Stimulated activated naive CD8-positive, alpha-beta T cell treated with anti-CD3 and anti-CD28 coated beads, Interleukin-15, Interleukin-2, amounts not matched to agents 100 ng/mL and 50 ng/mL, for 24 hours (primary cell): ENCODE results near the gene ABTB2.

Experiments
- H3K27ac Mint-ChIP-seq: one replicate; pipeline ENCODE4 v1.8.0; 2021; ENCODE audit warnings: mild to moderate bottlenecking, mixed read lengths
- H3K27me3 Mint-ChIP-seq: one replicate; pipeline ENCODE4 v1.8.0; 2021; ENCODE audit warnings: mixed read lengths
- H3K36me3 Mint-ChIP-seq: one replicate; pipeline ENCODE4 v1.8.0; 2021; ENCODE audit warnings: low read depth, mixed read lengths
- H3K4me1 Mint-ChIP-seq: one replicate; pipeline ENCODE4 v1.8.0; 2021; ENCODE audit warnings: low read depth, mixed read lengths
- H3K4me3 Mint-ChIP-seq: one replicate; pipeline ENCODE4 v1.8.0; 2021; ENCODE audit warnings: mild to moderate bottlenecking, mixed read lengths
- H3K9me3 Mint-ChIP-seq: one replicate; pipeline ENCODE4 v1.8.0; 2021; ENCODE audit warnings: mixed read lengths

The ABTB2 gene

DNA sequence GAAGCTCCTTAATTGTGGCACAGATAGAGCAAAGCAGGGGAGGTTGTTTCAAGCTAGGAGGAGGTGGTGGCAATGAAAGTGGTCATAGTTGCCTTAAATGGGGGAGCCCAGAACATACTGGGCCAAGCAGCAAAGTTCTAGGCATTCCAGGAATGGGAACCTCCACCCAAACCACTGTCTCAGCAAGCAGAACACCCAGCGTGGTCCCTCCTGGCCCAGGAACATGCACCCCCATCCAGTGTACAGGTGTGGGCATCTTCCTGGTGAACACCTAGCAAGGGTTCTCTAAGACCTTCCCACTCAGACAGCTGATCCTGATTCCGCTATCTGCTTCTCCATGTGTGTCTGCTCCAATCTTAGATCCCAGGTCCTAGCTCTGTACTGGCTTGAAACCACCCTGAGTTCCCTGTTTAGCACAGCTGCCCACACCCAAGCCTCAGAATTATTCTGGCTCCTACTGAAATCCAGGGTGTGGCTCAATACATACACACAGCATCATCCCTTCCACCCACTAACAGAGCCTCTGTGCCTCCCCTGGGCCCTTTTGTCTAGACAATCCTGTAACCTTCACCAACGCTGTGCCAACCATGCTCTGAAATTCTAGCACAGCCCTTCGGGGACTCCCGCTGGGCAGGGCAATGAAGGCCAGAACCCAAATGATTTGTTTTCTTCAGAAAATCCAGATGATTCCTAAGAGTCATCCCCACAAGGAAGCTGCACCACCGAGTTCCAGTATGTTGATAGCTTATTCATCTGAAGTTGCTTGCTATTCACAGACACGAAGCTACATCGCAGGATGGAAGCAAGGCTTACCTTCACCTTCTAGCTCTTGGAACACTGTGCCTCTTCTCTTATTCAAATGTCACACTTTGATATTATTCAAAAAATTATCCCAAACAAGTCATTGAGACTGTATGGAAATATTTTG, 76.6 kb downstream of the ABTB2 start:
- no peak overlapping the region for H3K4me3 Mint-ChIP-seq
- H3K9me3 Mint-ChIP-seq: no peaks in the 10 kb centered on the region
- peaks cover 3% of the 10 kb centered on the region for H3K4me1 Mint-ChIP-seq
- no peaks in the 10 kb centered on the region for H3K36me3 Mint-ChIP-seq
- H3K27ac Mint-ChIP-seq: no peak overlapping the region
- H3K27me3 Mint-ChIP-seq: no peaks in the 10 kb centered on the region

DNA sequence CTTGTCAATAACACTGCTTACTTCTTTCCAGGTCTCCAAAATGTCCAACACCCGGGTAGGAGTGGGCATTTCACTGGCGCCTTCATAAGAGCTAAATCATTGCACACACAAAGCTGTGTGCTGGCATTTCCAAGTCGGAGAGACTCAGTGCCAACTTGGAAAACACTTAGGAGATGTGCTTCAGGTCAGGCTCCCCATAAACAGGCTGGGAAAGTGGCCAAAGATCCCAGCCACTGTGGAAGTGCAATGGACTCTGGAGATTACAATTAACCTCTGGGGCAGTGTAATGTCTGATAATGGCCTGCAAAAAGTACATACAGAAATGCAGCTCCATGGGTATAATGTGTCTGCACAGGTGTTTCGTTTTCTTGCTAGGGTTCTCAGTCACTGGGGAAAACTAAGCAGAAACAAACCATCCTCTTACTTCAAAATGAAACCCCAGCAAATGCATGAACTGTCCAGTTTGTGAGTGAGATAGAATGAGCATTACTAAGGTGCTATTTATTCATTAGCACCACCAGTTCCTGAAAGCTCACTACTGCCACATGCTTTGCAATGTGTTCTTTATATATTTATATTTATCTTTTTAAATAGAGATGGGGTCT, 79.0 kb downstream of the ABTB2 start:
- Mint-ChIP-seq H3K4me1 (peaks cover 12% of the 10 kb centered on the region), H3K27ac (no peak overlapping the region), H3K4me3 (no peak overlapping the region), H3K9me3 (no peaks in the 10 kb centered on the region), H3K27me3 (no peaks in the 10 kb centered on the region), H3K36me3 (no peaks in the 10 kb centered on the region)

DNA sequence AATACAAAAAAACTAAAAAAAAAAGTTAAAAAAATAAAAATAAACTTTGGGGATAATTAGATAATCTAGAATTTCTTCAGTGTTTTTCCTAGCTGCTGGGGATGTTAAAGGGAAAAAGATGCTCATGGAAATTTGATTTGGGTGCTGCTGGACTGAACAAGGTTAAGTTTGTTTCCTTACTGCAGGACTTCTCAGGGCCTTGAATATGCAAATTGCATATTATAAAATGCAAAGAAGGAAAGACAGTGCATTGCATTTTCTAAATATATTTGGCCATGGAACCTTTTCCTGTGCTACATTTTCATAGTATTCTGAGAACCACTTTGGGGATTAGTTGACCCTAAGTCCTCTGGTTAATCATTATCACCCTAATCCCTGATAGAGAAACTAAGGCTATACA, 79.6 kb downstream of the ABTB2 start:
- H3K27ac Mint-ChIP-seq: no peak overlapping the region
- no peaks in the 10 kb centered on the region for H3K9me3 Mint-ChIP-seq
- no peak overlapping the region for H3K4me3 Mint-ChIP-seq
- no peaks in the 10 kb centered on the region for H3K36me3 Mint-ChIP-seq
- peaks cover 12% of the 10 kb centered on the region for H3K4me1 Mint-ChIP-seq
- no peaks in the 10 kb centered on the region for H3K27me3 Mint-ChIP-seq

DNA sequence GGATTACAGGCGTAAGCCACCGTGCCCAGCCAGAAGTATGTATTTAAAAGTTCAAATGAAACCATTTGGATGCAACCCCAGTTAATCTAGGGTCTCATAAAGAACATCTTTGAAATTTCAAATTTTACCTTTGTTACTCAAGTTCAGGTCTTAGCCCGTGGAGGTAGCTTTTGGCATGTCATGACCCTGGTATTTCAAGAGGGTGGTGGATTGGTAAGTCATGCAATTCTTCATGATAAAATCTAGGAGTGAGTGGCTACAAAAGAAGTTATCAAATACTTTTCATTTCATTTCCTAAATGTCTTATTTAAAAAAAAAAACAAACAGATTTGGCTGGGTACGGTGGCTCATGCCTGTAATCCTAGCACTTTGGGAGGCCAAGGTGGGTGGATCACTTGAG, 80.6 kb downstream of the ABTB2 start:
- H3K4me3 Mint-ChIP-seq: no peak overlapping the region
- H3K36me3 Mint-ChIP-seq: no peaks in the 10 kb centered on the region
- H3K27me3 Mint-ChIP-seq: no peaks in the 10 kb centered on the region
- no peak overlapping the region for H3K27ac Mint-ChIP-seq
- H3K4me1 Mint-ChIP-seq: peaks cover 12% of the 10 kb centered on the region
- no peaks in the 10 kb centered on the region for H3K9me3 Mint-ChIP-seq

DNA sequence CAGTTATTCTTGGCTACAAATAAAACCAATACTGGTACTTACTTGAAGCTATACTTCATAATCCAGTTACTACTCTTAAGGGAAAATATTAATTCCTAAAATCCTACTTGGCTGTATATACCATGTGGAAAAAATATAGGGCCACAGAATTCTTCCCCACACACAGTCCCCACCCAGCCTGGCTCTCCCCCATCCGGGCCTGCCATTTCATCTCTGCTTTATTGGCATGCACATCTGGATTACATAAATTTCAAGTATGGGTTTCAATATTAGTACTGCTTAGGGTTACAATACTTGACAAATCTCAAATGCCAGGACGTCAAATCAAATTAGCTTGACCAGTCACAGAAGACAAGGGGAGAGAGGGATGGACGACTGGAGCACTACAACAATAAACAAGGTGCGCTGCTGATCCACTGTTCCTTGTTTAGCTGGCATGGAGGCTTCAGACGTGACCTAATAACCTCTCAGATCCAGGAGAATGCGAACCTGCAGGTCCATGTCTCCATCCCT, 81.4 kb downstream of the ABTB2 start:
- H3K4me3 Mint-ChIP-seq: no peak overlapping the region
- peaks cover 12% of the 10 kb centered on the region for H3K4me1 Mint-ChIP-seq
- H3K27me3 Mint-ChIP-seq: no peaks in the 10 kb centered on the region
- no peak overlapping the region for H3K27ac Mint-ChIP-seq
- no peaks in the 10 kb centered on the region for H3K9me3 Mint-ChIP-seq
- H3K36me3 Mint-ChIP-seq: no peaks in the 10 kb centered on the region

DNA sequence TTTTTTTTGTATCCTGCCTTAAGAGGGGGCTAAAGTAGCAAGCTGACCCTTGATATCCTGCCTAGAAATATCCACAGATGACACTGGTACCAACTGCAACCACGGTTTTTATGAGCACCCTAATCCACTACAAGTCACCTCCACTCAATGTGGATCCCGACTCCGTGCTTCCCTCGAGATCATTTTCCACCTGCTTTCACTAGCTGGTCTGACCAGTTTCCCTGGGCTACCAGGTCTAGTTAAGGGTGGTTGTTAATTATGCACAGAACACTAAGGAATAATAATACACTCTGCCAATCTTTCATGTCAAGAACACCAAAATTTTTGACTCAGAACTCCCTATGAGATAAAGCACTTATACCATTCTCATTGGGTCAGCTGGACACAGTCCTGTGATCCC, 82.3 kb downstream of the ABTB2 start:
- no peaks in the 10 kb centered on the region for H3K27me3 Mint-ChIP-seq
- H3K4me1 Mint-ChIP-seq: peaks cover 12% of the 10 kb centered on the region
- no peaks in the 10 kb centered on the region for H3K36me3 Mint-ChIP-seq
- H3K9me3 Mint-ChIP-seq: no peaks in the 10 kb centered on the region
- H3K27ac Mint-ChIP-seq: no peak overlapping the region
- H3K4me3 Mint-ChIP-seq: no peak overlapping the region

DNA sequence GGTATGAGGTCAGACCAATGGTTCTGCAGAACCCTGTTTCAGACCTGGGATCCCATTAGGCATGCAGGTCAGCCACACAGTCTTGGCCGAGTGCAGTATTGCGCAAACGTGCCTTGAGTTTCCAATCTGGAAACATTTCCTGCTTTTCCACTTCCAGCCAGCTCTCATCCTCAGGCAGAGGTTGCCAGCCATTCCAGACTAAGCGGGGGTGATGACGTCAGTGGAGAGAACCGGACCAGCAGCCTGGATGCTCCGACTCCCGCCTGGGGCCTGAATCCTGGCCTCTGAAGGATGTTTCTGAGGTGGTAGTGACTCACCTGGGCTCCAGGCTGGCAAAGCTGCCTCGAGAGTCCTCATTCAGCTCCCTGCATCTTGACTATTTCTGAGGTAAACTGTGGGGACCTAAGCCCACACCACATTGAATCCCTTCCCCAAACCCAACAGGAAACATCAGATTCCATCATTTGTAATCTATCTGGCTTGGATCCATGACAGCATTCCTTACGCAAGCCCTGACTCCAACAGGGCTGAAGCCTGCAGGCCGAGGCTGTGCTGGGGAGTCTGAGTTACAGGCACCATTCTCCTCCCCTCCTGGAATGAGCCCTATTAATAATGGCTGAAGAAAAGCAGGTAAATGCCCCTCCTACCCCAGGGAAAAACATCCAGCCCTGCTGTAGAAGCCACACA, 83.0 kb downstream of the ABTB2 start:
- Mint-ChIP-seq H3K27me3 (no peaks in the 10 kb centered on the region), H3K4me3 (no peak overlapping the region), H3K36me3 (no peaks in the 10 kb centered on the region), H3K4me1 (peaks cover 12% of the 10 kb centered on the region), H3K27ac (no peak overlapping the region), H3K9me3 (no peaks in the 10 kb centered on the region)

DNA sequence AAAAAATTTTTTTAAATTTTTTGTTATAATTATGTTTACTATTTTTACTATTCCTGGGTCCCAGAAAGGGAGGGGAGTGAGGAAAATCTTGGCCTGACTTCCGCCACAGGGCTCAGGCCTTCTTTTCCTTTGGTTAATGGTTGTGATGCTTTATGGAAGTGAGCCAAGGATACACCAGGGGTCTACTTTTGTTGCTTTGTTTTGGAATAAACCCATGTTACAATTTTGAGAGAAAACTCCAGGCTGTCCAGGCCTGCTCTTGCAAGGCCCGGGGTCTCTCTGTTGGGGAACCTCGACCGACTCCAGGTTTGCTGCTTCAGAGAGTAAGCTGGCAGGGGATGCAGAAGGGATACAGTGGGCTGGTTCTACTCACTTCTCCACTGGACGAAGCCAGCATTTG, 84.7 kb downstream of the ABTB2 start:
- no peaks in the 10 kb centered on the region for H3K9me3 Mint-ChIP-seq

DNA sequence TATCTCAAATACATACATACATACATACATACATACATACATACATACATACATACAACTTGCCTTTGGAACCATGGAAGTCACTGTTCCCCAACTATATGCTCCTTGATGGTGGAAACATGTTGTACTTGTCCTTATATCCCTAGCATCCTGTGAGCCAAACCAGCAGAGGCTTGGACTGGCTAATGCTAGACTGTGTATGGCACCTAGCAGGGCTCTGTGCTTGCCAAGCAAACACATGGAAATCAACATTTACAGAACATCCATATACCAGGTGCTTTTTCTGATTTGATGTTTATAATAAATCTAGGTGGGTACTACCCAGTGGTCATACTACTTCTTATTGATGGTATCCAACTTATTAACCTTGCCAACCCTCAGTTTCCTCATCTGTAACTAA, 86.1 kb downstream of the ABTB2 start:
- Mint-ChIP-seq H3K9me3 (no peaks in the 10 kb centered on the region), H3K36me3 (no peaks in the 10 kb centered on the region), H3K27me3 (no peaks in the 10 kb centered on the region), H3K27ac (no peak overlapping the region), H3K4me1 (peaks cover 12% of the 10 kb centered on the region), H3K4me3 (no peak overlapping the region)

More for the DNA sequence above, 84.7 kb downstream of the ABTB2 start:
- Mint-ChIP-seq H3K4me1 (peaks cover 12% of the 10 kb centered on the region), H3K27ac (no peak overlapping the region), H3K27me3 (no peaks in the 10 kb centered on the region), H3K4me3 (no peak overlapping the region), H3K36me3 (no peaks in the 10 kb centered on the region)

DNA sequence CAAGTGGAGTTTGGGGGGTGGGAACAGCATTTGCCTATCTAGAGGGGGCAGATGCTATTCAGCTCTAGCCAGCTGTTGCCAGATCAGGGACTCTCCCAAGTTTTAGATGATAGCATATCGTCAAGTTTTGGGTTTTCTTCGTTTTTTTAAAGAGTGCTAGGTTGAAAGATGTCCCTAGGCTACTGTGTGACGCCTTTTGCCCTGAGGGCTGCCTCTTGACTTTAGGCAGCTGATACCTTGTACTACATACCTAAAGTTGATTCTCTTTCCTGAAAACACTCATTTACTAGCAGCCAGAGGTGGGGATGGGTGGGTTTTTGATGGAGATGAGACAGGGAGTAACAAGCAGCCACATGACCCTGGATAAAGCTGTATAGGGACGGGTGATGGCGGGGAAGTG, 87.1 kb downstream of the ABTB2 start:
- Mint-ChIP-seq H3K36me3 (no peaks in the 10 kb centered on the region), H3K4me3 (no peak overlapping the region), H3K4me1 (peaks cover 12% of the 10 kb centered on the region), H3K27me3 (no peaks in the 10 kb centered on the region), H3K9me3 (no peaks in the 10 kb centered on the region), H3K27ac (no peak overlapping the region)

DNA sequence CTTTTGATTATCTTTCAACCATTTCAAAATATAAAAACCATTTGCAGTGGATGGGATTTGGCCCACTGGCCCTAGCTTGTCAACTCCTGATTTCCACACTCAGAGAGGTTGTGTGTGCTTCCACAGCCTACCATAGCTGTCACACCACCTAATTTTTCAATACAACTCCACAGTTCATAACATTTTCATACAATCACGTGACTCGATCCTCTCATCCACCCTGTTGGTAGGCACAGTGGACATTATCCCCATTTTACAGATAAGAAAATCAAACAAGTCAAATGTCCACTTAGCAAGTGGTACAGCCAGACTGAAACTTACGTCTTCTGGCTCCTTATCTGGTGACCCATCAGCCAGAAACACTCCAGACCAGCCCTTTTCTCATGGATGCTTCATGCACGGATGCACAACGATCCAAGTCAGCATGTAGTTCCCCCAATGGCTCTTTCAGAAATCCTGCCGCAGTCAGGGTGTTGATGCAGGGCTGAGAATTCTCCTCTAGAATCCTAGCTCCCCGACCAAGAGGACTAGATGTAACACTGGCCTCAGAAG, 88.0 kb downstream of the ABTB2 start:
- H3K4me1 Mint-ChIP-seq: peaks cover 9% of the 10 kb centered on the region
- no peaks in the 10 kb centered on the region for H3K27me3 Mint-ChIP-seq
- H3K36me3 Mint-ChIP-seq: no peaks in the 10 kb centered on the region
- no peak overlapping the region for H3K4me3 Mint-ChIP-seq
- H3K9me3 Mint-ChIP-seq: no peaks in the 10 kb centered on the region
- no peak overlapping the region for H3K27ac Mint-ChIP-seq

DNA sequence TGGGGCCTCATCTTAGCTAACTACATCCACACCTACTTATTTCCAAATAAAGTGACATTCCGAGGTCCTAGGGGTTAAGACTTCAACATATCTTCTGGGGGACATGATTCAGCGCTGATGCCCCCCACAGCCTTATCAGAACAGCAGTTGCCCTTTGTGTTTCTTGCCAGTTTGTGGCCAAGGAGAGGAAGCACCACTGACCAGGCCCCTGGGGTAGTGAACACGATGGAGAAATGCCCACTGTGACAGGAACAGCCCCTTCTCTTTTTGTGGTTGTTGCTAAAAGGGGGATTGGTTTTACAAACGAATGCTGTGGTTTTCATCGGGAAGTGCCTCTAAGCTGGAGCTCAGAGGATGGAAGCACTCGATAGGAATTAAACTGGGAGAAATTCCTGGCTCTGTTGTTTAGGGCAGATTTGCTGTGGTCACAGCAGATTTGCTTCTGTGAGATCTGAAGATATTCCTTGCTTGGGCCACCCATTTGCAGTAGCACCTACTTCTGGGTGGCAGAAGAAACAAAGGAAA, 88.8 kb downstream of the ABTB2 start:
- Mint-ChIP-seq H3K9me3 (no peaks in the 10 kb centered on the region), H3K4me3 (no peak overlapping the region), H3K4me1 (peaks cover 9% of the 10 kb centered on the region), H3K27ac (no peak overlapping the region), H3K27me3 (no peaks in the 10 kb centered on the region), H3K36me3 (no peaks in the 10 kb centered on the region)

DNA sequence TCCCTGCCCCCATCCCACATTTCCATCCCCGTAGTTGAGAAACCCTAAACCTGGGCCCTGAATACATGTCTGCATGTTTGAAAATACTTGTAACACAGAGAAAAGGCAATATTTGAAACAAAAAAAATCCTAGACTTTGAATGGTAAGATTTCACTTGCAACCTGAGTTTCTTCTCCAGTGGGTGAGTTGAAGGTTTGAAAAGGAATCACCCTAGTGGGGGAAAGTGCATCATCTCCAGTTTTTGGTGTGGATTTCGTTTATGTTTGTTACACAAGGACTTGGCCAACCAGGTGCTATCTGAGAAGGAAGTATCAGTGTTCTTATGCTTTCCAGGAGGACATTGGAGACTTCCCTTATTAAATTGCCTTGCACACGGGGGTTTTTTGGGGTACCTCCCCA, 90.4 kb downstream of the ABTB2 start:
- H3K27ac Mint-ChIP-seq: no peak overlapping the region
- no peaks in the 10 kb centered on the region for H3K36me3 Mint-ChIP-seq
- no peaks in the 10 kb centered on the region for H3K27me3 Mint-ChIP-seq
- no peak overlapping the region for H3K4me3 Mint-ChIP-seq
- no peaks in the 10 kb centered on the region for H3K9me3 Mint-ChIP-seq
- peaks cover 9% of the 10 kb centered on the region for H3K4me1 Mint-ChIP-seq

DNA sequence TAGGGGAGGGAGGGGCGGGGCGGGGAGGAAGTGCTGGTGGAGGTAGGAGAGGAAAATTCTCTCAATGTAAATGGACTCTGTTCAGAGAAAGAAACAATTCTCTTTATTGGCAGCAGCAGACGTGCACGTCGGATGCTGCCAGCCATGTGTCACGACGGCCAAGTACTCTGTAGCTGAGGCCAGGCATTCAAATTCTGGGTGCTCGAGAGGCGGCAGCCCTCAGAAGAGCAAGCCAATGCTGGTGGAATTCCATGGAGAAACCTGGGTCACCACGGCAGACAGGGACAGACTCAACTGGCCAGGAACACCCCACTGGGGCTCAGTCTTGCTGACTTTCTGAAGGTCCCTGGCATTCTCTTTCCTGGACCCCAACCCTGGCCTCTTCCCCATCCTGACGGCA, 90.8 kb downstream of the ABTB2 start:
- H3K27me3 Mint-ChIP-seq: no peaks in the 10 kb centered on the region
- H3K27ac Mint-ChIP-seq: no peak overlapping the region
- H3K4me1 Mint-ChIP-seq: peaks cover 9% of the 10 kb centered on the region
- no peak overlapping the region for H3K4me3 Mint-ChIP-seq
- no peaks in the 10 kb centered on the region for H3K36me3 Mint-ChIP-seq
- no peaks in the 10 kb centered on the region for H3K9me3 Mint-ChIP-seq
